Esophagus muscularis mucosa (tissue), 4 donors: ENCODE results near the gene EXOC6B. TPM values are rescaled to one million over a fixed set of nuclear protein-coding genes. Genes with fewer than 3 reads are reported as not detected.
A peak's percentile ranks its signal among the peaks of the same experiment; 100 is the strongest.

Source experiments
- DNase-seq: peaks from one replicate; pipeline ENCODE4 v3.0.0-alpha.2; 2017; ENCODE audit errors: extremely low spot score
- H3K27ac ChIP-seq, 4 donors: fragments of 200-600 bp; sonication (generic); replicated peaks in 1 of 4; 1 replicate in 3 of 4; 2 replicates in 1 of 4; pipeline ENCODE4 v1.5.1; 2016 to 2019; ENCODE audit warnings: mild to moderate bottlenecking in 1 of 4
- H3K27me3 ChIP-seq, 4 donors: fragments of 200-600 bp; sonication (generic); one replicate each; pipeline versions ENCODE4 v1.5.1 to v1.6.0; 2016 to 2019
- H3K36me3 ChIP-seq, 4 donors: fragments of 200-600 bp; sonication (generic); one replicate each; pipeline ENCODE4 v1.5.1; 2016 to 2019
- H3K4me1 ChIP-seq, 4 donors: fragments of 200-600 bp; sonication (generic); one replicate each; pipeline ENCODE4 v1.5.1; 2016 to 2019
- H3K4me3 ChIP-seq, 4 donors: fragments of 200-600 bp; sonication (generic); 1 replicate in 2 of 4; 2 replicates in 2 of 4; pipeline ENCODE4 v1.5.1; 2016 to 2019; ENCODE audit warnings: mild to moderate bottlenecking in 4 of 4, moderate library complexity in 1 of 4
- H3K9me3 ChIP-seq, 4 donors: fragments of 200-600 bp; sonication (generic); 1 replicate in 3 of 4; 2 replicates in 1 of 4; pipeline ENCODE4 v1.5.1; 2016 to 2019
- EP300 ChIP-seq: sonication (generic); formaldehyde crosslinking; IDR thresholded peaks from one replicate; pipeline ENCODE4 v1.6.1; 2017; ENCODE audit warnings: antibody characterized with exemption
- POLR2A ChIP-seq: fragments of 450-650 bp; IDR thresholded peaks from one replicate; pipeline ENCODE4 v1.6.1; 2017; ENCODE audit warnings: antibody characterized with exemption, moderate library complexity, mild to moderate bottlenecking, low read depth
- POLR2AphosphoS5 ChIP-seq, 2 donors: sonication (generic); formaldehyde crosslinking; IDR thresholded peaks; one replicate each; pipeline ENCODE4 v1.6.1; 2017; ENCODE audit warnings: antibody characterized with exemption in 2 of 2
- WGBS: methylation state at CpG from one replicate; pipeline ENCODE4 v1.1.5; 2018; 5-methylcytosine and 5-hydroxymethylcytosine counted together
- intact Hi-C: fragments of 100-400 bp; cut with DNase I; formaldehyde crosslinking; loops from one replicate; pipeline ENCODE4 v1.15.1; 2023
- total RNA-seq, 4 donors: library from RNA; depleted of rRNA; stranded (reverse); fragments of >200 nt; gene quantifications; one replicate each; pipeline versions ENCODE4 v1.1.0 to v1.2.1, GENCODE V29; 2016
- TF ChIP-seq, protein P1 (sequence below), 3 experiments: fragments of 200-600 bp in 2 of 3; fragments of 450-650 bp in 1 of 3; sonication (generic) in 2 of 3; IDR thresholded peaks; one replicate each; pipeline ENCODE4 v1.5.1; 2017 to 2019; ENCODE audit warnings: antibody characterized with exemption in 3 of 3, mild to moderate bottlenecking in 2 of 3, moderate library complexity in 1 of 3

Gene EXOC6B
- total RNA-seq, 4 donors from 2014 or later: 24.5 to 45.9 (median 37.4) TPM

DNA sequence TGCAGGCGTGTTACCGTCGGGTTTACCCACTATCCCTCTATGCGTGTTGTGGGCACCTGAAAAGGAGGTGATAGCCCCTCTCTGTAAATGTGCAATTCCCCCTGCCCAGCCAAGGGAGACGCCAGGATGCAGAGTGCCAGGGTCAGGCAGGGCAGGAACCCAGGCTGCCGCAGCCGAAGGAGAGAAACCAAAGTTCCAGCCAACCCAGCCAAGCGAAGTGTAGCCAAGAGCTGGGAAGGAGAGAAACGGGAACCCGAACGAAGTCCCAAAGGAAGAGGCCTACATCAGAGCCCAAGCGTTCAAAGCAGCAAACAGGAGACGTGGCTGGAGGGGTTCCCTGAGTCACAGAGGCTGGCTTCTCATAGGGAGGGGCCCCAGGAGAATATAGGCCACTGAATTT, 37.2 kb upstream of the EXOC6B start:
- intact Hi-C loops: no loop called here
- DNase-seq: no peak
- 44% methylated on average over 10 of the region's 13 CpGs for WGBS
- Histone ChIP-seq H3K4me3 (peak overlapping the region in 2 of 4 donors; percentile 18 to 45), H3K9me3 (no peaks in the 10 kb centered on the region), H3K27me3 (peaks cover 0 to 32% (median 3%) of the 10 kb centered on the region in 4 donors), H3K4me1 (peaks cover 4 to 12% (median 10%) of the 10 kb centered on the region in 4 donors), H3K36me3 (no peaks in the 10 kb centered on the region), H3K27ac (no peak overlapping the region)
- TF ChIP-seq POLR2A (no peak), EP300 (no peak)

DNA sequence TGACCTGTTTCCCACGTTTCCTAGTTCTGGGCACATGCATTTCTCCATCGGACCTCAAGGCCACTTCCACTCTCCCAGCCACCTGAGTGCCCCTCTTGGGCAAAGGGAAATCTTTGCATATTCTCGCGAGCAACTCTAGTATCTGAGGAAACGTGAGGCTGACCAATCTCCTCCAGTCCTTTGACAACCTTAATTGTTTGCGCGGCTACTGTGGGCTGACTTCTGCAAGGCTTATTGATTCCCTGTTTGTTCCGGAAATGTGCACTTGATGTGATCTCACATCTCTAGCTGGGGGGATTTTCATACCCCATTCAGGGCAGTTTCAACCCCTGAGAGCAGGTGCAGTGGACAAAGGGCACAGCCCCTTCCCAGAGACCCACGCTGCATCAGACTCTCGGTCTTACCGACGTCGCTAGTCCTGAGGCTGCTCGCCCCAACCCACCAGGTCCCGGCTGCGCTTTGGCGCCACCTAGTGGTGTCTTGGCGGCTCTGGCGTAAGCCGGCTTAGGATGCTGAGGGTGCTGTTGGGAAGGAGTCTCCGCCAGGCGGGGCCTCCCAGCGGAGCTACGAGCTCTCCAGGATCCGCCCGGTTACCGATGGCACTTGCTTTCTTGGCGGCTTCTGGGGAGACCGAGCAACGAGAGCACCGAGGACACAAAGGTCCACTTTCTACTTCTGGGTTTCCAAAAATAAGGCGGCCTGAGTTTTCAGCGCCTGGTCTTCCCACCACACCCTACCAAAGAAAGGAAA, 36.6 kb upstream of the EXOC6B start:
- peaks cover 4 to 12% (median 10%) of the 10 kb centered on the region in 4 donors for H3K4me1 ChIP-seq
- intact Hi-C loops: no loop called here
- no peaks in the 10 kb centered on the region for H3K9me3 ChIP-seq
- DNase-seq: no peak
- H3K27ac ChIP-seq: no peak overlapping the region
- no peaks in the 10 kb centered on the region for H3K36me3 ChIP-seq
- TF ChIP-seq, protein P1, sequence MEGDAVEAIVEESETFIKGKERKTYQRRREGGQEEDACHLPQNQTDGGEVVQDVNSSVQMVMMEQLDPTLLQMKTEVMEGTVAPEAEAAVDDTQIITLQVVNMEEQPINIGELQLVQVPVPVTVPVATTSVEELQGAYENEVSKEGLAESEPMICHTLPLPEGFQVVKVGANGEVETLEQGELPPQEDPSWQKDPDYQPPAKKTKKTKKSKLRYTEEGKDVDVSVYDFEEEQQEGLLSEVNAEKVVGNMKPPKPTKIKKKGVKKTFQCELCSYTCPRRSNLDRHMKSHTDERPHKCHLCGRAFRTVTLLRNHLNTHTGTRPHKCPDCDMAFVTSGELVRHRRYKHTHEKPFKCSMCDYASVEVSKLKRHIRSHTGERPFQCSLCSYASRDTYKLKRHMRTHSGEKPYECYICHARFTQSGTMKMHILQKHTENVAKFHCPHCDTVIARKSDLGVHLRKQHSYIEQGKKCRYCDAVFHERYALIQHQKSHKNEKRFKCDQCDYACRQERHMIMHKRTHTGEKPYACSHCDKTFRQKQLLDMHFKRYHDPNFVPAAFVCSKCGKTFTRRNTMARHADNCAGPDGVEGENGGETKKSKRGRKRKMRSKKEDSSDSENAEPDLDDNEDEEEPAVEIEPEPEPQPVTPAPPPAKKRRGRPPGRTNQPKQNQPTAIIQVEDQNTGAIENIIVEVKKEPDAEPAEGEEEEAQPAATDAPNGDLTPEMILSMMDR (IDR thresholded peaks at IDR 0.05): peak in 2 of 3 experiments; percentile 85 to 92
- peak in 1 of 2 donors; percentile 48 for TF ChIP-seq POLR2AphosphoS5 (IDR thresholded peaks at IDR 0.05)
- no peak for TF ChIP-seq POLR2A
- no peak for TF ChIP-seq EP300
- H3K27me3 ChIP-seq: peaks cover 0 to 32% (median 3%) of the 10 kb centered on the region in 4 donors
- peak overlapping the region; percentile 17 to 45 (median 18) for H3K4me3 ChIP-seq
- 8% methylated on average over 33 of the region's 33 CpGs for WGBS

DNA sequence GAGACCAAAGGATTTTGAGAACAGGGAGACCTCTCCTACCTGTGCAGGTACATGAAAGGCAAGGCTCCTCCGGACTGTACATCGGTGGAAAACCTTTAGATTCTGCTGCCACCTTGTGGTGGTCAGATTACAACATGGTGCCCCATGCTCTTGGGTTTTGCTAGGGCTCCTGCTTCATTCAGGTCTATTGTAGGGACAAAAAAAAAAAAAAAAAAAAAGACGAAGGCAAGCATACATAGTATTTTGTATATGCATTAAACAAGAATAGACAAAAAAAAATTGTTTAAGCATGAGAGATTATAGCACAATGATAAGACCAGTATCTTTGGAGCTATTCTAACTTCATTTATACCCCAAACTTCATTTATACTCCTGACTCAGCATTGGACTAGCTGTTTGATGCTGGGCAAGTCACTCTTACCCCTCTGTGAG, 34.0 kb upstream of the EXOC6B start:
- no peaks in the 10 kb centered on the region for H3K9me3 ChIP-seq
- intact Hi-C loops: loop anchor here (2.0 kb wide), 1 partner anchor 89 kb away; no protein-coding TSS in a partner anchor
- no peak overlapping the region for H3K4me3 ChIP-seq
- peaks cover 0 to 49% (median 3%) of the 10 kb centered on the region in 4 donors for H3K27me3 ChIP-seq
- DNase-seq: no peak
- no peaks in the 10 kb centered on the region for H3K36me3 ChIP-seq
- H3K4me1 ChIP-seq: peaks cover 4 to 12% (median 10%) of the 10 kb centered on the region in 4 donors
- H3K27ac ChIP-seq: no peak overlapping the region
- WGBS: 0% methylated on average over 3 of the region's 3 CpGs
- TF ChIP-seq, protein P1 (IDR thresholded peaks at IDR 0.05): peak; percentile 52 to 62 (median 53)
- no peak for TF ChIP-seq POLR2A

DNA sequence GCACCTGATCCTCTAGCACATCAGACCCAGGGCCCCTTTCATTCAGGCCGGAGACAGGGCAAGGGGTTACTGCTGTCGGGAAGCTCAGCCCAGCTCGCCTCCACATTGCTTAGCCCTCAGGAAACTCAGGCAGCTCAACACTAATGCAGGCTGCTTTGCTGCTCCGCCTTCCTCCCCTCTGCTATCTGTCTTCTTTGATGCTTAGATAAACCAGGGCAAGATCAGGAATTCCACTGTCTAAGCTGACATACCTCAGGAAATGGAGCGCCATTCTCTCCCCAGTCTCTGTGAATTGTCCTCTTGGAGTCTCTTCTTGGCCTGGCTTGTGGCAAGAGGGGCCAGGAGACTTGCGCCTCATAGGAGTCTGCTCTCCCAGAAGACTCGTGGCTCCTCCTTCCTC, 25.5 kb upstream of the EXOC6B start:
- WGBS: 33% methylated on average over 7 of the region's 7 CpGs
- Histone ChIP-seq H3K9me3 (no peaks in the 10 kb centered on the region), H3K4me1 (no peaks in the 10 kb centered on the region), H3K4me3 (no peak overlapping the region), H3K36me3 (no peaks in the 10 kb centered on the region), H3K27ac (no peak overlapping the region), H3K27me3 (peaks cover 0 to 31% (median 0%) of the 10 kb centered on the region in 4 donors)
- DNase-seq: no peak
- no peak for TF ChIP-seq POLR2AphosphoS5 (IDR thresholded peaks at IDR 0.05)
- no peak for TF ChIP-seq POLR2A
- TF ChIP-seq, protein P1 (IDR thresholded peaks at IDR 0.05): no peak
- TF ChIP-seq EP300: no peak
- intact Hi-C loops: no loop called here

DNA sequence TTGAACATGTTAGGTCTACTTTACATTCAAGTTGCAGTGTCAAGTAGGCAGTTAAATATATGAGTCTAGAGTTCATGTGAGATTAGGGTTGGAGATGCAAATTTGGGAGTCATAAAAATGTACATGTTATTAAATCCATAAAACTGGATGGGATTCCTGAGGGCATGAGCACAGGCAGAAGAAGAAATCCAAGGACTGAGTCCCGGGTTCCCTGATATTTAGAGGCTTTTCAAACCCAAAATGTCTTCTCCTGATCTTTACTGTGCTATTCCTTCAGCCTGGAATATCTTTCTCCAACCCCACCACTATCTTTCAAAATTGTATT, 23.3 kb upstream of the EXOC6B start:
- intact Hi-C loops: no loop called here
- H3K27me3 ChIP-seq: peaks cover 0 to 19% (median 0%) of the 10 kb centered on the region in 4 donors
- no peak overlapping the region for H3K4me3 ChIP-seq
- no peak for TF ChIP-seq EP300
- H3K27ac ChIP-seq: no peak overlapping the region
- no peaks in the 10 kb centered on the region for H3K9me3 ChIP-seq
- no peaks in the 10 kb centered on the region for H3K36me3 ChIP-seq
- WGBS: 85% methylated on average over 1 of the region's 1 CpG
- H3K4me1 ChIP-seq: no peaks in the 10 kb centered on the region
- no peak for DNase-seq
